OCI-LY3 (cell line): ENCODE measurements around the gene NUDCD3.

ENCODE experiments used
- CTCF ChIP-seq: fragments of 200-600, 300-600 bp; sonication (generic); IDR thresholded peaks from 2 replicates; pipeline ENCODE4 v1.5.1; 2014; ENCODE audit warnings: antibody characterized with exemption, low read length, low read depth
- EZH2phosphoT487 ChIP-seq: fragments of 200-600 bp; shearing (Covaris generic); IDR thresholded peaks from 2 replicates; pipeline ENCODE4 v1.6.1; 2018; ENCODE audit warnings: antibody characterized with exemption, mixed run types, low read depth

DNA sequence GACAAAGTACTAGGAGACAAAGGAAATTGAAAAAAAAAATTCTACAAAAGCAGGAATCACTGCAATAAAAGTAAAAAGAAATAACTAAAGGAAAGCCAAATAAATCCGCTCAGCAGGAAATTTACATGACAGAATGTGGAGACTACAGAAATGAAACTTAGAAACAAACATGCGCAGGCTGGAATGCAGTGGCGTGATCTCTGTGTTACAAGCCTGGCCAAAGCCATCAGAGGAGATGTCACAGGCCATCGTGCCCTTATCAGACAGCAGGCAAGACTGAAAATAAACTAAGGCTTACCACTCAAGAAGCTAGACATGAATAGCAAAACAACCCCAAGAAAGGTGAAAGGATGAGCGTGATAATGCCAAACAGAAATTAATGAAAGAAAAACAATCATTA is 158.8 kb downstream of the NUDCD3 start:
- no peak for TF ChIP-seq CTCF
- TF ChIP-seq EZH2phosphoT487, result no peak
